Measurements from ENCODE around the gene KIR2DL1.

Gene KIR2DL1

DNA sequence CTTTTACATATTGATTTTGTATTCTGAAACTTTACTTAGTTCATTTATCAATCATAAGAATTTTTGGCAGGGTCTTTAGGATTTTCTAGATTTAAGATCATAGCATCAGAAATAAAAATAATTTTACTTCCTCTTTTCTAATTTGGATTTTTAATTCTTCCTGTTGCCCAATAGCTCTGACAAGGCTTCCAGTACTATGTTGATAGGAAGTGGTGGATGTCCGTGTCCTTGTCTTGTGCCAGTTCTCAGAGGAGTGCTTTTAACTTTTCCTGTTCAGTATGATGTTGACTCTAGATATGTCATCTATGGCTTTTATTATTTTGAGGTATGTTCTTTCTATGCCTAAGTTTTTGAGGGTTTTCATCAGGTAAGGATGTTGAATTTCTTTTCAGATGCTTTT is 26.2 kb downstream of the KIR2DL1 start:
- Histone ChIP-seq H2BK5ac (ENCODE audit: low read depth, low read length, poor library complexity) (no peak overlapping the region), H3K14ac (ENCODE audit: low read length) (no peak overlapping the region), H4K91ac (ENCODE audit: low read depth, low read length) (no peak overlapping the region), H3K4me2 (ENCODE audit: low read length) (no peak overlapping the region), H3K27me3 (ENCODE audit: insufficient read depth, low read length) (no peaks in the 10 kb centered on the region), H3K4me1 (ENCODE audit: control insufficient read depth in 1 of 2, insufficient read depth in 2 of 2, low read length in 2 of 2) (no peaks in the 10 kb centered on the region), H3K9ac (ENCODE audit: low read length) (no peak overlapping the region), H4K12ac (ENCODE audit: low read depth, low read length) (no peak overlapping the region), H3K18ac (ENCODE audit: low read length) (no peak overlapping the region), H3K27ac (ENCODE audit: low read depth, low read length) (no peak overlapping the region), H3K79me2 (ENCODE audit: control insufficient read depth, insufficient read depth, low read length, poor library complexity) (no peaks in the 10 kb centered on the region), H2BK120ac (ENCODE audit: insufficient read depth, low read length, poor library complexity) (no peak overlapping the region), H2BK12ac (ENCODE audit: low read length) (no peak overlapping the region), H4K8ac (ENCODE audit: low read depth, low read length) (no peak overlapping the region), H3K9me3 (ENCODE audit: insufficient read depth, low read depth, low read length) (peaks cover 15% of the 10 kb centered on the region), H3K4me3 (ENCODE audit: low read depth, low read length) (no peak overlapping the region), H2AFZ (ENCODE audit: insufficient read depth, low read length, poor library complexity) (no peak overlapping the region), H3K79me1 (ENCODE audit: low read length) (no peaks in the 10 kb centered on the region), H3K36me3 (ENCODE audit: control insufficient read depth in 1 of 2, insufficient read depth in 2 of 2, low read length in 2 of 2) (no peaks in the 10 kb centered on the region), H2AK5ac (ENCODE audit: low read length) (no peak overlapping the region), H3K23ac (ENCODE audit: low read length) (no peak overlapping the region), H3K4ac (ENCODE audit: low read depth, low read length) (no peak overlapping the region)
- no CpG with 5 or more reads among the region's 1 CpG for WGBS (ENCODE audit: extremely low coverage, insufficient coverage, insufficient read length)
- no peak for DNase-seq

DNA sequence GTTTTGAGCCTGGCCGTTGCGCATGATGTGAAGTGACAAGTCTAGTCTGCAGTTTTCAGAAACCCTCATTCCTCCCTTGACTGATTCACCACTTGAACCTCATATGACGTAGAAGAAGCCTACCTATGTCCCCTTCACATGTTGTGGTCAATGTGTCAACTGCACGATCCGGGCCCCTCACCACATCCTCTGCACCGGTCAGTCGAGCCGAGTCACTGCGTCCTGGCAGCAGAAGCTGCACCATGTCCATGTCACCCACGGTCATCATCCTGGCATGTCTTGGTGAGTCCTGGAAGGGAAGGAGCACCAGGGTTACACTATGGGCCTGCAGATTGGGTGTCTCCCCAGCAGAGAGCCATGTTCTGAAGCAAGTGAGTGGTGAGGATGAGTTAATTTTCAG is 33.8 kb downstream of the KIR2DL1 start, which contains the start of gene KIR2DL4:
Gene KIR2DL4 (plus strand): TSS at position 201 of the 400 bp plus-strand sequence. CDS start 42 bp downstream, at position 243.
- no peak within 1 kb of the TSS for H3K14ac ChIP-seq (ENCODE audit: low read length)
- DNase-seq = no peak
- no CpG with 5 or more reads among the region's 10 CpGs for WGBS (ENCODE audit: extremely low coverage, insufficient coverage, insufficient read length)

DNA sequence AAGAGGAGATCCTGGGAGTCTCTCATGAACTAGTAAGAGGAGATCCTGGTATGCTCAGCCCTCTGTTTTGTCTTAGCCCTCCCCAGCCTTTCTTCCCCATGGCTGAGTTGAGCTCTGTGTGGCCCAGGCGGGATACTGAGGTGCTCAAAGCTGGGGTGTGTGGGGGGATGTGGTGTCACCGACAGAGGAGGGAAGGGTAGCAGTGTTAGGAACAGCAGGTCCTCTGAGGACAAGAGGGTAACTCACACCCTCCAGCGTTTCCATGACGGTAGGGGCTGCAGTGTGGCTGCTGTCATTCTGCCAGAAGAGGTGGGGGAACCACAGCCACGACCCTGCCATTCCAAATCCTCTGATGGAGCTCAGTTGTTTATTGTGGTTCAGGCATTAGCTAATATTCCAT is 34.5 kb downstream of the KIR2DL1 start:
- no peak for DNase-seq
- Histone ChIP-seq H2BK12ac (ENCODE audit: low read length) (no peak overlapping the region), H3K27me3 (ENCODE audit: insufficient read depth, low read length) (no peaks in the 10 kb centered on the region), H3K79me2 (ENCODE audit: control insufficient read depth, insufficient read depth, low read length, poor library complexity) (no peaks in the 10 kb centered on the region), H3K9ac (ENCODE audit: low read length) (no peak overlapping the region), H3K79me1 (ENCODE audit: low read length) (no peaks in the 10 kb centered on the region), H3K14ac (ENCODE audit: low read length) (no peak overlapping the region), H4K12ac (ENCODE audit: low read depth, low read length) (no peak overlapping the region), H3K4me2 (ENCODE audit: low read length) (no peak overlapping the region), H4K91ac (ENCODE audit: low read depth, low read length) (no peak overlapping the region), H2AK5ac (ENCODE audit: low read length) (no peak overlapping the region), H2BK120ac (ENCODE audit: insufficient read depth, low read length, poor library complexity) (no peak overlapping the region), H3K18ac (ENCODE audit: low read length) (no peak overlapping the region), H3K9me3 (ENCODE audit: insufficient read depth, low read depth, low read length) (peaks cover 36% of the 10 kb centered on the region), H3K27ac (ENCODE audit: low read depth, low read length) (no peak overlapping the region), H3K4ac (ENCODE audit: low read depth, low read length) (no peak overlapping the region), H4K8ac (ENCODE audit: low read depth, low read length) (no peak overlapping the region), H2BK5ac (ENCODE audit: low read depth, low read length, poor library complexity) (no peak overlapping the region), H3K4me3 (ENCODE audit: low read depth, low read length) (no peak overlapping the region), H3K4me1 (ENCODE audit: control insufficient read depth in 1 of 2, insufficient read depth in 2 of 2, low read length in 2 of 2) (no peaks in the 10 kb centered on the region), H2AFZ (ENCODE audit: insufficient read depth, low read length, poor library complexity) (no peak overlapping the region), H3K36me3 (ENCODE audit: control insufficient read depth in 1 of 2, insufficient read depth in 2 of 2, low read length in 2 of 2) (no peaks in the 10 kb centered on the region), H3K23ac (ENCODE audit: low read length) (no peak overlapping the region)
- no CpG with 5 or more reads among the region's 5 CpGs for WGBS (ENCODE audit: extremely low coverage, insufficient coverage, insufficient read length)

More for the DNA sequence above, 33.8 kb downstream of the KIR2DL1 start, which contains the start of gene KIR2DL4:
- H3K27ac ChIP-seq (ENCODE audit: low read depth, low read length) = no peak within 1 kb of the TSS
- H3K79me1 ChIP-seq (ENCODE audit: low read length) = no peaks in the 10 kb centered on the region
- H3K4me2 ChIP-seq (ENCODE audit: low read length) = no peak within 1 kb of the TSS
- H2AFZ ChIP-seq (ENCODE audit: insufficient read depth, low read length, poor library complexity) = no peak within 1 kb of the TSS
- H3K4me3 ChIP-seq (ENCODE audit: low read depth, low read length) = no peak within 1 kb of the TSS
- H2BK12ac ChIP-seq (ENCODE audit: low read length) = no peak within 1 kb of the TSS
- no peak within 1 kb of the TSS for H2BK5ac ChIP-seq (ENCODE audit: low read depth, low read length, poor library complexity)
- H2AK5ac ChIP-seq (ENCODE audit: low read length) = no peak within 1 kb of the TSS
- H3K9me3 ChIP-seq (ENCODE audit: insufficient read depth, low read depth, low read length) = peaks cover 36% of the 10 kb centered on the region
- no peaks in the 10 kb centered on the region for H3K36me3 ChIP-seq (ENCODE audit: control insufficient read depth in 1 of 2, insufficient read depth in 2 of 2, low read length in 2 of 2)
- no peaks in the 10 kb centered on the region for H3K79me2 ChIP-seq (ENCODE audit: control insufficient read depth, insufficient read depth, low read length, poor library complexity)
- H3K18ac ChIP-seq (ENCODE audit: low read length) = no peak within 1 kb of the TSS
- H3K4ac ChIP-seq (ENCODE audit: low read depth, low read length) = no peak within 1 kb of the TSS
- no peak within 1 kb of the TSS for H2BK120ac ChIP-seq (ENCODE audit: insufficient read depth, low read length, poor library complexity)
- H4K91ac ChIP-seq (ENCODE audit: low read depth, low read length) = no peak within 1 kb of the TSS
- H3K23ac ChIP-seq (ENCODE audit: low read length) = no peak within 1 kb of the TSS
- H3K4me1 ChIP-seq (ENCODE audit: control insufficient read depth in 1 of 2, insufficient read depth in 2 of 2, low read length in 2 of 2) = no peaks in the 10 kb centered on the region
- no peaks in the 10 kb centered on the region for H3K27me3 ChIP-seq (ENCODE audit: insufficient read depth, low read length)
- H4K8ac ChIP-seq (ENCODE audit: low read depth, low read length) = no peak within 1 kb of the TSS
- no peak within 1 kb of the TSS for H4K12ac ChIP-seq (ENCODE audit: low read depth, low read length)
- no peak within 1 kb of the TSS for H3K9ac ChIP-seq (ENCODE audit: low read length)

DNA sequence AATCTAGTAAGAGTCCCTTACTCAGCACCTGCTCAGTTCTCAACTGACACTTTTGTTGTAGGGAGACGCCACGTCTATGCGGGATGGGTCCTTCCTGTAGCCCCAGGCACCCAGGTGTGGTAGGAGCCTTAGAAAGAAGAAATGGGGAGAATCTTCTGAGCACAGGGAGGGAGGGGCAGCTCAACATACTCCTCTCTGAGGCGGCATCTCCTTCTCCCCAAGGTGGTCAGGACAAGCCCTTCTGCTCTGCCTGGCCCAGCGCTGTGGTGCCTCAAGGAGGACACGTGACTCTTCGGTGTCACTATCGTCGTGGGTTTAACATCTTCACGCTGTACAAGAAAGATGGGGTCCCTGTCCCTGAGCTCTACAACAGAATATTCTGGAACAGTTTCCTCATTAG is 35.0 kb downstream of the KIR2DL1 start:
- Histone ChIP-seq H3K23ac (ENCODE audit: low read length) (no peak overlapping the region), H3K4ac (ENCODE audit: low read depth, low read length) (no peak overlapping the region), H3K79me1 (ENCODE audit: low read length) (no peaks in the 10 kb centered on the region), H2BK5ac (ENCODE audit: low read depth, low read length, poor library complexity) (no peak overlapping the region), H3K4me2 (ENCODE audit: low read length) (no peak overlapping the region), H2AFZ (ENCODE audit: insufficient read depth, low read length, poor library complexity) (no peak overlapping the region), H3K9ac (ENCODE audit: low read length) (no peak overlapping the region), H3K79me2 (ENCODE audit: control insufficient read depth, insufficient read depth, low read length, poor library complexity) (no peaks in the 10 kb centered on the region), H3K4me1 (ENCODE audit: control insufficient read depth in 1 of 2, insufficient read depth in 2 of 2, low read length in 2 of 2) (no peaks in the 10 kb centered on the region), H2BK120ac (ENCODE audit: insufficient read depth, low read length, poor library complexity) (no peak overlapping the region), H3K27me3 (ENCODE audit: insufficient read depth, low read length) (no peaks in the 10 kb centered on the region), H4K12ac (ENCODE audit: low read depth, low read length) (no peak overlapping the region), H4K8ac (ENCODE audit: low read depth, low read length) (no peak overlapping the region), H4K91ac (ENCODE audit: low read depth, low read length) (no peak overlapping the region), H3K18ac (ENCODE audit: low read length) (no peak overlapping the region), H2BK12ac (ENCODE audit: low read length) (no peak overlapping the region), H2AK5ac (ENCODE audit: low read length) (no peak overlapping the region), H3K9me3 (ENCODE audit: insufficient read depth, low read depth, low read length) (peaks cover 38% of the 10 kb centered on the region), H3K36me3 (ENCODE audit: control insufficient read depth in 1 of 2, insufficient read depth in 2 of 2, low read length in 2 of 2) (no peaks in the 10 kb centered on the region), H3K27ac (ENCODE audit: low read depth, low read length) (no peak overlapping the region), H3K4me3 (ENCODE audit: low read depth, low read length) (no peak overlapping the region), H3K14ac (ENCODE audit: low read length) (no peak overlapping the region)
- no CpG with 5 or more reads among the region's 10 CpGs for WGBS (ENCODE audit: extremely low coverage, insufficient coverage, insufficient read length)
- DNase-seq = no peak
